Lower lobe of right lung (tissue), 2 donors: ENCODE data around the gene GAB2. TPM values are rescaled to one million over a fixed set of nuclear protein-coding genes. Genes with fewer than 3 reads are reported as not detected.
"Not testable (repeated sequence)": the region's sequence is repeated elsewhere in the genome, so short reads cannot be mapped to it uniquely, and the experiment has no call there.

Source experiments
- ATAC-seq, 2 donors: fragments of 200-7000 bp; cut with Tn5 transposase; one replicate each; pipeline ENCODE4 v1.9.1; 2020 to 2022; ENCODE audit warnings: mild to moderate bottlenecking in 2 of 2, moderate library complexity in 2 of 2
- DNase-seq: peaks from one replicate; pipeline ENCODE4 v3.0.0-alpha.2; 2020
- H3K27ac ChIP-seq: fragments of 200-600 bp; one replicate; pipeline ENCODE4 v1.8.0; 2022
- H3K27me3 ChIP-seq: fragments of 200-600 bp; one replicate; pipeline ENCODE4 v1.8.0; 2022; ENCODE audit warnings: low read depth
- H3K36me3 ChIP-seq: fragments of 200-600 bp; one replicate; pipeline ENCODE4 v1.8.0; 2022; ENCODE audit warnings: mild to moderate bottlenecking
- H3K4me1 ChIP-seq: fragments of 200-600 bp; one replicate; pipeline ENCODE4 v1.8.0; 2022
- H3K4me3 ChIP-seq: fragments of 200-600 bp; one replicate; pipeline ENCODE4 v1.8.0; 2022; ENCODE audit warnings: mild to moderate bottlenecking
- H3K9me3 ChIP-seq: fragments of 200-600 bp; one replicate; pipeline ENCODE4 v1.8.0; 2022
- intact Hi-C: fragments of 100-400 bp; cut with DNase I; formaldehyde crosslinking; loops from one replicate; pipeline ENCODE4 v1.11.0; 2022
- total RNA-seq: library from RNA; stranded (reverse); fragmentation: NEBNext Ultra II Directional; extraction: Animal tissue kit (Norgen Biotek cat#: 25700); gene quantifications from one replicate; pipeline ENCODE4 v1.2.1, GENCODE V29; 2021
- TF ChIP-seq, protein P1 (sequence below): fragments of 200-600 bp; IDR thresholded peaks from one replicate; pipeline ENCODE4 v1.8.0; 2022; ENCODE audit warnings: antibody characterized with exemption, mild to moderate bottlenecking
- donor health status: DM: no; HTN: yes; CAD: no; lungs with severe emphysema.

GAB2 gene
- total RNA-seq, 1 donor from 2014 or later, result 64.2 TPM

DNA sequence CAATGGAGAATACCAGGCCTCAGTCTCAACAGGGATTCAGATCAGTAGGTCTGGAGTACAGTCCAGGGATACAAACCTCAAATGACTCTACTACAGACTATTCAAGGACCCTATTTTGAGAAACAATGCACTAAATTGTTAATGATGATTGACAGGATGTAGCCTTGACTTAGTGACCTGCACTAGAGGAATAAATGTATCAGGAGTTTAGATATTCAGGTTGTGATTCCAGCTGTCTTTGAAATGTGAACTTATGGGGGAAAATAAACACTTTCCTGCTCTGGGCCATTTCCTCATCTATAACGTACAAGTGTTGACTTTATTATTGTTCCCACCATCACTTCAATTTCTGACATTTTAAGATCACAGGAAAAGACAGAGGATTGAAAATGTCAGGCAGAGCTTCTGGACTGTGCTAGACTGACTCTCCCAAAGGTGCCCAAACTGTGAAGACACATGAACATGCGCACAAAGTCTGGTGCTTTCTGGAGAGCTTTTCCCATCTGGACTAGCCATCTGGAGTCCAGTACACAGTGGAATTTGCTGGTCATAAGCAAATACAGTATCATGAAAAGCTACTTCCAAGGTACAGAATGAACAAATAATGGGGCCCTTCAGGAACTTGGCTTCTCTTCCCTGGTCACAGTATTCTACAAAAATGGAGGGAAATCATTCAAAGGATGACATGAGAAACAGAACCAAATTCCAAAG, 118.5 kb downstream of the GAB2 start:
- H3K9me3 ChIP-seq, result no peaks in the 10 kb centered on the region

DNA sequence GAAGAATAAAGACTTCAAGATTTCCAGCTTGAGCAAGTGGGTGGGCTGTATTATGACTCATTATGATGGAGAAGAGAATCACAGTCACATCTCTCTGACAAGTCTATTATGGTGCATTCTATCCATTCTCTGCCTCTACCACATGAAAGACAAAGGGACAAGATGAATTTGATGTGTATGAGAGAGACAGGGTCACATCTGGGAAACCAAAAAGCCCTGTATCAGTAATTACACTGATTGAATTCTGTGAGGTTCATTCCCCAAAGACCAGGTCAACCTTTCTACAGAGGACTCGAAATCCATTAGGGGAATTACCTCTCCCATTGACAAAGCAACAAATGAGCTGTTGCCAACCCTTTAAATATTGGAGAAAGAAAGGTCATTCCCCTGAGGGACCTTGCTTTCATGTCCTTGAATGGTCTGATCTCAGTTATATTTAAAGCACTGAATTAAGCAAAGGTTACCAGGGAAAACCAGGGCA, 119.3 kb downstream of the GAB2 start:
- Histone ChIP-seq H3K27me3 (no peaks in the 10 kb centered on the region), H3K4me3 (no peak overlapping the region), H3K27ac (no peak overlapping the region), H3K9me3 (no peaks in the 10 kb centered on the region), H3K4me1 (peaks cover 23% of the 10 kb centered on the region), H3K36me3 (no peaks in the 10 kb centered on the region)
- TF ChIP-seq, protein P1, sequence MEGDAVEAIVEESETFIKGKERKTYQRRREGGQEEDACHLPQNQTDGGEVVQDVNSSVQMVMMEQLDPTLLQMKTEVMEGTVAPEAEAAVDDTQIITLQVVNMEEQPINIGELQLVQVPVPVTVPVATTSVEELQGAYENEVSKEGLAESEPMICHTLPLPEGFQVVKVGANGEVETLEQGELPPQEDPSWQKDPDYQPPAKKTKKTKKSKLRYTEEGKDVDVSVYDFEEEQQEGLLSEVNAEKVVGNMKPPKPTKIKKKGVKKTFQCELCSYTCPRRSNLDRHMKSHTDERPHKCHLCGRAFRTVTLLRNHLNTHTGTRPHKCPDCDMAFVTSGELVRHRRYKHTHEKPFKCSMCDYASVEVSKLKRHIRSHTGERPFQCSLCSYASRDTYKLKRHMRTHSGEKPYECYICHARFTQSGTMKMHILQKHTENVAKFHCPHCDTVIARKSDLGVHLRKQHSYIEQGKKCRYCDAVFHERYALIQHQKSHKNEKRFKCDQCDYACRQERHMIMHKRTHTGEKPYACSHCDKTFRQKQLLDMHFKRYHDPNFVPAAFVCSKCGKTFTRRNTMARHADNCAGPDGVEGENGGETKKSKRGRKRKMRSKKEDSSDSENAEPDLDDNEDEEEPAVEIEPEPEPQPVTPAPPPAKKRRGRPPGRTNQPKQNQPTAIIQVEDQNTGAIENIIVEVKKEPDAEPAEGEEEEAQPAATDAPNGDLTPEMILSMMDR, result no peak
- ATAC-seq (no peak), DNase-seq (no peak)
- intact Hi-C loops, result no loop called here

More for the DNA sequence above, 118.5 kb downstream of the GAB2 start:
- ATAC-seq (no peak), DNase-seq (no peak)
- TF ChIP-seq, protein P1, result no peak
- Histone ChIP-seq H3K36me3 (no peaks in the 10 kb centered on the region), H3K27ac (no peak overlapping the region), H3K4me3 (no peak overlapping the region), H3K4me1 (peaks cover 22% of the 10 kb centered on the region), H3K27me3 (no peaks in the 10 kb centered on the region)
- intact Hi-C loops, result no loop called here

DNA sequence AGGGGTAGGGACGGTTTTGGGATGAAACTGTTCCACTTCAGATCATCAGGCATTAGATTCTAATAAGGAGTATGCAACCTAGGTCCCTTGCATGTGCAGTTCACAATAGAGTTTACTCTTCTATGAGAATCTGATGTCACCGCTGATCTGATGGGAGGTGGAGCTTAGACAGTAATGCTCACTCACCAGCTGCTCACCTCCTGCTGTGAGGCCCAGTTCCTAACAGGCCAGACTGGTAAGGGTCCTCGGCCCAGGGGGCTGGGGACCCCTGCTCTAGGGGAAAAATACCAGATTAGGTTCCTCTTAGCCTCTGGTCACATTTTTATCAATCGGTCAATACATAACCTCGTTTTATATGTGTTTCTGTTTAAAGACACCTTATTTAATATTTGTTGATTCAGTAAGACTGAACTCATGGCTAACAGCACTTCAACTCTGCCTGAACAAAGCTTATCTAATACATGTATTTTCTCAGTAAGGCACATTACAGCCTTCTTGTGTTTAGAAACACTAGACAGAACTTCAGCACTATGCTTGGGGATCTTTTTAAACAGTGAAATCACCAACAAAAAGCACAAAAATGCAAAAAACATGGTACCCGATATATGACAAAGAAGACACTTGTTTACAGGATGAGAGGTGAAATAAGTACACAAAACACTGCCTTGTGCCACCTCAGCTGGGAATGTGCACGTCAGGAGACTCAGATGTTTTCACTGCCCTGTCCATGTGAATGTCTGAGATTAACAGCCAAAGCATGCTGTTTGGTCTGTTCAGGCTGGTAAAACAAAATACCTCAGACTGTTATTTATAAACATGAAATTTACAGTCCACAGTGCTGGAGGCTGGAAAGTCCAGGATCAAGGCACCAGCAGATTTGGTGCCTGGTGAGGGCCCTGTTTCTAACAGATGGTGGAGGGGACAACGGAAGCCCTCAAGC, 121.4 kb downstream of the GAB2 start:
- intact Hi-C loops, result no loop called here
- Histone ChIP-seq H3K27ac (no peak overlapping the region), H3K36me3 (no peaks in the 10 kb centered on the region), H3K4me1 (peaks cover 38% of the 10 kb centered on the region), H3K4me3 (no peak overlapping the region), H3K9me3 (no peaks in the 10 kb centered on the region), H3K27me3 (no peaks in the 10 kb centered on the region)
- no peak for DNase-seq
- no peak for ATAC-seq
- TF ChIP-seq, protein P1, result no peak

DNA sequence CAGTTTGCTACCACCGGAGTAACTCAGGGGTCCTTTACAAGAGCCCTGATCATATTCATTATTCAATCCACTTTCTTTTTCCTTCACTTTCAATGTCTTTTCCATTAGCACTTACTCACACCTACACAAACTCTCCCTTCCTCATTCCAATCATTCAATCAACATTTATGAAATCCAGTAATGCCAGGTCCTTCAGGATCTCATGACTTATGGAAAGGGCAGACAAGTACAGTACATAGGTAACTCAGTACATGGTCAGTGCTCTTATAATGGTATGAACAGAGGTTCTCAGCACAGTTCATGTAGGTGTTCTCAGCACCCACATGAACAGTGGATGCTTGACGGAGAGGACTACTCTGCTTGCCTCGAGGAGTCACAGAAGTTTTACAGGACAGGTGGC, 122.3 kb downstream of the GAB2 start:
- Histone ChIP-seq H3K27me3 (no peaks in the 10 kb centered on the region), H3K9me3 (no peaks in the 10 kb centered on the region), H3K27ac (no peak overlapping the region), H3K36me3 (no peaks in the 10 kb centered on the region), H3K4me1 (peaks cover 46% of the 10 kb centered on the region), H3K4me3 (no peak overlapping the region)
- intact Hi-C loops, result no loop called here
- peak; percentile 57 to 66 for ATAC-seq
- TF ChIP-seq, protein P1, result no peak
- DNase-seq, result no peak

DNA sequence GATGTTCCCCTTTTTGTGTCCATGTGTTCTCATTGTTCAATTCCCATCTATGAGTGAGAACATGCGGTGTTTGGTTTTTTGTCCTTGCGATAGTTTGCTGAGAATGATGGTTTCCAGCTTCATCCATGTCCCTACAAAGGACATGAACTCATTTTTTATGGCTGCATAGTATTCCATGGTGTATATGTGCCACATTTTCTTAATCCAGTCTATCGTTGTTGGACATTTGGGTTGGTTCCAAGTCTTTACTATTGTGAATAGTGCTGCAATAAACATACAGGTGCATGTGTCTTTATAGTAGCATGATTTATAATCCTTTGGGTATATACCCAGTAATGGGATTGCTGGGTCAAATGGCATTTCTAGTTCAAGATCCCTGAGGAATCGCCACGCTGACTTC, 123.5 kb downstream of the GAB2 start:
- H3K27ac ChIP-seq, H3K36me3 ChIP-seq, ATAC-seq, H3K4me3 ChIP-seq, DNase-seq, H3K27me3 ChIP-seq, intact Hi-C loops, H3K9me3 ChIP-seq: not testable (repeated sequence)
- peaks cover 55% of the 10 kb centered on the region for H3K4me1 ChIP-seq
